ENCODE data around the gene TRPV6.

Gene TRPV6

GRCh38 chr7:142894112-142894984 is 8.8 kb upstream of the TRPV6 start:
- Histone ChIP-seq H3K4me2 (no peak overlapping the region), H3K79me2 (ENCODE audit: insufficient read depth, low read depth) (no peaks in the 10 kb centered on the region), H2AFZ (ENCODE audit: low read depth) (no peak overlapping the region), H3K9ac (no peak overlapping the region), H3K27ac (no peak overlapping the region), H3K36me3 (ENCODE audit: insufficient read depth) (no peaks in the 10 kb centered on the region), H3K27me3 (ENCODE audit: insufficient read depth, low read depth) (no peaks in the 10 kb centered on the region), H4K20me1 (ENCODE audit: insufficient read depth) (no peaks in the 10 kb centered on the region), H3K4me1 (ENCODE audit: low read depth, poor library complexity, severe bottlenecking) (no peaks in the 10 kb centered on the region), H3K4me3 (IDR thresholded peaks at IDR 0.05; ENCODE audit: insufficient read depth, low read depth, low read length) (no peak overlapping the region)
- TF ChIP-seq, protein P1, sequence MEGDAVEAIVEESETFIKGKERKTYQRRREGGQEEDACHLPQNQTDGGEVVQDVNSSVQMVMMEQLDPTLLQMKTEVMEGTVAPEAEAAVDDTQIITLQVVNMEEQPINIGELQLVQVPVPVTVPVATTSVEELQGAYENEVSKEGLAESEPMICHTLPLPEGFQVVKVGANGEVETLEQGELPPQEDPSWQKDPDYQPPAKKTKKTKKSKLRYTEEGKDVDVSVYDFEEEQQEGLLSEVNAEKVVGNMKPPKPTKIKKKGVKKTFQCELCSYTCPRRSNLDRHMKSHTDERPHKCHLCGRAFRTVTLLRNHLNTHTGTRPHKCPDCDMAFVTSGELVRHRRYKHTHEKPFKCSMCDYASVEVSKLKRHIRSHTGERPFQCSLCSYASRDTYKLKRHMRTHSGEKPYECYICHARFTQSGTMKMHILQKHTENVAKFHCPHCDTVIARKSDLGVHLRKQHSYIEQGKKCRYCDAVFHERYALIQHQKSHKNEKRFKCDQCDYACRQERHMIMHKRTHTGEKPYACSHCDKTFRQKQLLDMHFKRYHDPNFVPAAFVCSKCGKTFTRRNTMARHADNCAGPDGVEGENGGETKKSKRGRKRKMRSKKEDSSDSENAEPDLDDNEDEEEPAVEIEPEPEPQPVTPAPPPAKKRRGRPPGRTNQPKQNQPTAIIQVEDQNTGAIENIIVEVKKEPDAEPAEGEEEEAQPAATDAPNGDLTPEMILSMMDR (conservative IDR thresholded peaks at IDR 0.05; ENCODE audit: low read depth, low read length), result no peak

GRCh38 chr7:142892951-142893350 is 7.4 kb upstream of the TRPV6 start:
- Histone ChIP-seq H3K79me2 (ENCODE audit: insufficient read depth, low read depth) (no peaks in the 10 kb centered on the region), H3K9ac (no peak overlapping the region), H3K27me3 (ENCODE audit: insufficient read depth, low read depth) (no peaks in the 10 kb centered on the region), H3K36me3 (ENCODE audit: insufficient read depth) (no peaks in the 10 kb centered on the region), H3K4me3 (IDR thresholded peaks at IDR 0.05; ENCODE audit: insufficient read depth, low read depth, low read length) (no peak overlapping the region), H3K27ac (no peak overlapping the region), H4K20me1 (ENCODE audit: insufficient read depth) (no peaks in the 10 kb centered on the region), H3K4me1 (ENCODE audit: low read depth, poor library complexity, severe bottlenecking) (no peaks in the 10 kb centered on the region), H3K4me2 (no peak overlapping the region), H2AFZ (ENCODE audit: low read depth) (no peak overlapping the region)
- TF ChIP-seq, protein P1 (conservative IDR thresholded peaks at IDR 0.05; ENCODE audit: low read depth, low read length), result no peak

DNA sequence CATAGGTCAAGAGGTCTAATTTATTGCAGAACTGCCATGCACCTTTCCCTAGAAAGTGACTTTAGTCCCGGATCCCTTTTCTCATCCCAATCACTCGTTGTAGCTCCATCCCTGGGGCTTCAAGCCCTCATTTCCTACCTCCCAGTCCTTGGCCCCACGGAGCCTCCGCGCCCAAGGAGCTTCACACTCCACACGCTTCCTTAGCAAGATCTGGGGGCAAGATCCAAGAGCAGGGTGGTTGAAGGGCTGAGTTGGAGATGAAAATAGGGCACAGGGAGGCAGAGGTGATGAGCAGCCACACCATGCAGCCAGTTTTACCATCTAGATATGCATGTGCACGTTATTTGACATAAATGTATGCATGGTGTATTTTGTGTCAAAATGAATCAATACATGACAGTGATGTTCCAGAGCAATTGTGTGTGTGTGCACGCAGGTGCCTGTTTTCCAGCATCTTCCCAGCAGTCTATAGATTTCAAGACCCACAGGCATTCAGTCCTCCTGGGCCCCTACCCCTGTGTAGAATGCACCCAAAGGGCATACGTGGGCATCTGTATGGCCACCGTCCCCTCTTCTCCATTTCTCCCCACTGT is 6.0 kb upstream of the TRPV6 start:
- H3K4me1 ChIP-seq (ENCODE audit: low read depth, poor library complexity, severe bottlenecking), result no peaks in the 10 kb centered on the region
- H4K20me1 ChIP-seq (ENCODE audit: insufficient read depth), result no peaks in the 10 kb centered on the region
- H3K4me3 ChIP-seq (IDR thresholded peaks at IDR 0.05; ENCODE audit: insufficient read depth, low read depth, low read length), result no peak overlapping the region
- no peaks in the 10 kb centered on the region for H3K36me3 ChIP-seq (ENCODE audit: insufficient read depth)
- no peaks in the 10 kb centered on the region for H3K79me2 ChIP-seq (ENCODE audit: insufficient read depth, low read depth)
- TF ChIP-seq, protein P1 (conservative IDR thresholded peaks at IDR 0.05; ENCODE audit: low read depth, low read length), result no peak
- H3K9ac ChIP-seq, result no peak overlapping the region
- no peaks in the 10 kb centered on the region for H3K27me3 ChIP-seq (ENCODE audit: insufficient read depth, low read depth)
- no peak overlapping the region for H3K27ac ChIP-seq
- no peak overlapping the region for H2AFZ ChIP-seq (ENCODE audit: low read depth)
- no peak overlapping the region for H3K4me2 ChIP-seq

DNA sequence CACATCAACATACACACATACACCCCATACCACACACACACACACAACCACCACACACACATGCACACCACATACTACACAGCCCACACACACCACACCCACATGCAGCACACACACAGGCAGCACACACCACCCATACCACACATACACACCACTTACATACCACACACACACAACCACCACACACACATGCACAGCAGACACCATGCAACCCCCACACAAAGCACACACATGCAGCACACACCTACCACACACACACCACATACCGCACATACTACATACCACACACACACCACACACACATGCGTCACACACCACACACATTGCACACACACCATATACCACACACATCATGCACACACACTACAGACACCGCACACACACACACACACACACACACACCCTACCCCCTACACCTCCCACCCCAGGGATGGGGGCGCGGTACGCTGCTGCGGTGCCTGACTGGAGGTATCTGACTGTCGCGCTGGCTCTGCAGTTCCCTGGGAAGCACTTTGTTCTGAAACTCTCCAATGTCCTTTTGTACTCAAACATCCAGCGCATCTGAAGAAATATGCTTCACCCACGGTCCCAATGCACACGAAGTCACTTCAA is 5.4 kb upstream of the TRPV6 start:
- no peaks in the 10 kb centered on the region for H4K20me1 ChIP-seq (ENCODE audit: insufficient read depth)
- no peaks in the 10 kb centered on the region for H3K79me2 ChIP-seq (ENCODE audit: insufficient read depth, low read depth)
- no peak overlapping the region for H3K4me2 ChIP-seq
- no peaks in the 10 kb centered on the region for H3K27me3 ChIP-seq (ENCODE audit: insufficient read depth, low read depth)
- H2AFZ ChIP-seq (ENCODE audit: low read depth), result no peak overlapping the region
- no peak overlapping the region for H3K4me3 ChIP-seq (IDR thresholded peaks at IDR 0.05; ENCODE audit: insufficient read depth, low read depth, low read length)
- TF ChIP-seq, protein P1 (conservative IDR thresholded peaks at IDR 0.05; ENCODE audit: low read depth, low read length), result no peak
- H3K9ac ChIP-seq, result no peak overlapping the region
- no peaks in the 10 kb centered on the region for H3K4me1 ChIP-seq (ENCODE audit: low read depth, poor library complexity, severe bottlenecking)
- H3K27ac ChIP-seq, result no peak overlapping the region
- no peaks in the 10 kb centered on the region for H3K36me3 ChIP-seq (ENCODE audit: insufficient read depth)

Data from KMS-11 (cell line).